ENCODE measurements around the gene HPD.

HPD gene

DNA sequence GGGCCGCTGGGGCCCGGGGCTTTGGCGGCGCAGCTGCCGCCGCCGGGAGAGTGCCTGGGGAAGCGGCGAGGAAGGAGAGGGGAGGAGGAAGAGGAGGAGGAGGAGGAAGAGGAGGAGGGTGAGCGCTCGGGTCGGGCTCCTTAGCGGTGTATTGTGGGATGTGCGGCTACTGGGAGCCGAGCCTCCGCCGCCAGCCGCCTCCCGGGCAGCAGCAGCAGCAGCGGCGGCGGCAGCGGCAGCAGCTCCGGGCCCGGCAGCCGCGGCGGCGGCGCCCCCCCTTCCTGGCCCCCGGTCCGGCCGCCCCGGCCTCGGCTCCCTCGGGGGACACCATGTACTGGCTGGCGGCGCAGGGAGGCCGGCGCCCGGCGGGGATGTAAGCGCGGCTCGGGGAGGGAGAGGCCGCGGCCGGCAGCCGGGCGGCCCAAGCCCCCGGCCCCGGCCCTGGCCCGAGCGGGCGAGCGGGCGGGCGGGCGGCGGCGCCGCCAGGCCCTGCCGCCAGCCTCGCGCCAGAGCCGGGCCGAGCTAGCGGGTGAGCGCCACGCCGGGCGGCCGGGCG, 54.7 kb downstream of the HPD start, which contains the start of gene SETD1B:
SETD1B (plus strand) TSS at position 149 of the 556 bp plus-strand sequence. CDS start 729 bp downstream, outside the sequence.
- peaks cover 13 to 60% (median 40%) of the 10 kb centered on the region in 4 experiments for H3K4me1 ChIP-seq (ENCODE audit: control extremely low read depth in 1 of 4, control insufficient read depth in 4 of 4, insufficient read depth in 4 of 4, low read length in 3 of 4)
- peak within 1 kb of the TSS; percentile 96 to 98 for H3K27ac ChIP-seq (ENCODE audit: insufficient read depth in 1 of 2, low read depth in 1 of 2, low read length in 2 of 2, poor library complexity in 1 of 2, severe bottlenecking in 2 of 2)
- no peaks in the 10 kb centered on the region for H3K27me3 ChIP-seq (replicated peaks in 2 of 5; ENCODE audit: control insufficient read depth in 4 of 5, insufficient read depth in 5 of 5, low read length in 4 of 5)
- DNase-seq, result peak; percentile 62 to 72 (median 70)
- under 1% methylated on average over 49 of the region's 74 CpGs for WGBS (ENCODE audit: insufficient coverage)
- ChIA-PET CTCF (interaction anchor here (1.0 to 12.9 kb wide), 3 partner anchors 7 to 25 kb away, joined by 3 to 462 read pairs (median 3); partner anchors contain the start of gene RHOF), POLR2A (interaction anchor here (0.6 to 1.3 kb wide), 4 partner anchors 9 to 1349 kb away, joined by 3 to 7 read pairs (median 3); no protein-coding TSS in a partner anchor)
- no peaks in the 10 kb centered on the region for H3K9me3 ChIP-seq (ENCODE audit: control extremely low read depth in 1 of 5, control insufficient read depth in 4 of 5, insufficient read depth in 2 of 5, low read depth in 1 of 5, low read length in 4 of 5)
- peaks cover 4 to 32% (median 15%) of the 10 kb centered on the region in 4 experiments for H3K36me3 ChIP-seq (ENCODE audit: control insufficient read depth in 4 of 4, insufficient read depth in 4 of 4, low read length in 3 of 4)
- H3K4me3 ChIP-seq (ENCODE audit: control insufficient read depth in 1 of 7, extremely low read depth in 1 of 7, insufficient read depth in 4 of 7, low read depth in 2 of 7, low read length in 6 of 7), result peak within 1 kb of the TSS; percentile 62 to 97 (median 89)

DNA sequence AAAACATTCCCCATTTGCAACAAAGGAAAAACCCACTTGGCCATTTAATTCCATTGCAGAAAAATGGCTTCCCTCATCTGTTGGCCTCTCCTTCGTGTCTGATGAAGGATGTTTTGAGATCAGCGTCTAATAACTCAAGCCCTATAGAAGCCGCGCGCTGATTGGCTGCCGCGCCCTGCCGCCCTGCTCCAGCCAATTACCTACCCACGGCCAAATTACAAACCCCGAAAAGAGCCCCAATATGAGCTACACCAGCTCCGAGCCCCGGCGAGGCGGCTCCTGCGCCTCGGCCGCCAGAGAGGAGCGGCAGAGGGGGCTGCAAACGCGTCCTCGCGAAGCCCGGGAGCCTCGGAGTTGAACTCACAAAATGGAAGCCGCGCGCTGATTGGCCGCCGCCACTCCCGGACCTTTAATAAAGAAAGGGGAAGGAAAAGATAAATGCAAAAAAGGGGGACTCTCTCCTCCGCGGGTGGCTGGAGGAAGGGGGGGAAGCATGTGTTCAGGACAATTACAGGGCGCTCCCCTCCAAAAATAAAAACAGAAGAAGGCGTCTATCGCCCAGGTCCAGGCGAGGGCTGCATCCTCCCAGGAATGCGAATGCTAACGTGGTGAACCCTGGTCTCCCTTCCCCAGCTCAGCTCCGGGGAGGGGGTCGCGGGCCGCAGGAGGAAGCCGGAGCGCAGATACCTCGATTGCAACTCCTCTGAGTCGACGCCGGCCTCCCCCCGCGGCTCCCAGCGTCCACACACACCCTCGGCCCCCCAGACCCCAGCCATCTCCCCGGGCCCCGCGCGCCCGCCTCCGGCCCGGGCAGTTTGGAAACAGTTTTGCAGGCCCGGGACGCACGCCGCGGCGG, 55.6 kb downstream of the HPD start:
- peak overlapping the region; percentile 96 to 98 for H3K27ac ChIP-seq (ENCODE audit: insufficient read depth in 1 of 2, low read depth in 1 of 2, low read length in 2 of 2, poor library complexity in 1 of 2, severe bottlenecking in 2 of 2)
- H3K36me3 ChIP-seq (ENCODE audit: control insufficient read depth in 4 of 4, insufficient read depth in 4 of 4, low read length in 3 of 4), result peaks cover 4 to 34% (median 12%) of the 10 kb centered on the region in 4 experiments
- H3K4me3 ChIP-seq (ENCODE audit: control insufficient read depth in 1 of 7, extremely low read depth in 1 of 7, insufficient read depth in 4 of 7, low read depth in 2 of 7, low read length in 6 of 7), result peak overlapping the region; percentile 54 to 97 (median 89)
- no peaks in the 10 kb centered on the region for H3K27me3 ChIP-seq (replicated peaks in 2 of 5; ENCODE audit: control insufficient read depth in 4 of 5, insufficient read depth in 5 of 5, low read length in 4 of 5)
- ChIA-PET POLR2A (interaction anchor here (0.6 to 3.6 kb wide), 9 partner anchors 8 to 1348 kb away, joined by 3 to 24 read pairs (median 3); no protein-coding TSS in a partner anchor), CTCF (interaction anchor here (1.0 to 12.9 kb wide), 4 partner anchors 5 to 28 kb away, joined by 3 to 462 read pairs (median 235); partner anchors contain the start of genes RHOF and SETD1B)
- DNase-seq, result peak; percentile 93 to 97 (median 96)
- H3K9me3 ChIP-seq (ENCODE audit: control extremely low read depth in 1 of 5, control insufficient read depth in 4 of 5, insufficient read depth in 2 of 5, low read depth in 1 of 5, low read length in 4 of 5), result no peaks in the 10 kb centered on the region
- WGBS (ENCODE audit: insufficient coverage), result under 1% methylated on average over 53 of the region's 65 CpGs
- H3K4me1 ChIP-seq (ENCODE audit: control extremely low read depth in 1 of 4, control insufficient read depth in 4 of 4, insufficient read depth in 4 of 4, low read length in 3 of 4), result peaks cover 18 to 69% (median 49%) of the 10 kb centered on the region in 4 experiments

DNA sequence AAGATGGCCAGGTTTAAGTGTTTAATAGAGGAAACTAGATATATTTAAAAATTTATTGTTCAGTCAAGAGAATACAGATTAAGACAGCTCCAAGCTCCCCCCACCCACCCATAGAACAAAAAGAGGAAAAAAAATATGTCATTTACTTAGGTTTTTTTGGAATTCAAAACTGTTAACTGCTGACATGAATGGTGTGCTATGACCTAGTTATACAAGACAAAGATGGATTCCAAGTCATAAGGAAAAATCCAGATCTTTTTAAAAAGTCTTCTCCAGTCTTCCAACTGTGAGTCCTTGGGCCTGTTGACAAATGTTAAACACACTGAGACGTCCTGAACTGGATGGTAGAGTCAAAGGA, 56.2 kb downstream of the HPD start:
- POLR2A ChIA-PET, result interaction anchor here (0.6 to 3.6 kb wide), 7 partner anchors 8 to 297 kb away, joined by 3 to 24 read pairs (median 5); no protein-coding TSS in a partner anchor
- H3K27me3 ChIP-seq (replicated peaks in 2 of 5; ENCODE audit: control insufficient read depth in 4 of 5, insufficient read depth in 5 of 5, low read length in 4 of 5), result no peaks in the 10 kb centered on the region
- peak overlapping the region; percentile 96 to 98 for H3K27ac ChIP-seq (ENCODE audit: insufficient read depth in 1 of 2, low read depth in 1 of 2, low read length in 2 of 2, poor library complexity in 1 of 2, severe bottlenecking in 2 of 2)
- peaks cover 3 to 34% (median 10%) of the 10 kb centered on the region in 4 experiments for H3K36me3 ChIP-seq (ENCODE audit: control insufficient read depth in 4 of 4, insufficient read depth in 4 of 4, low read length in 3 of 4)
- H3K4me1 ChIP-seq (ENCODE audit: control extremely low read depth in 1 of 4, control insufficient read depth in 4 of 4, insufficient read depth in 4 of 4, low read length in 3 of 4), result peaks cover 18 to 68% (median 53%) of the 10 kb centered on the region in 4 experiments
- CTCF ChIA-PET, result interaction anchor here (0.9 to 12.9 kb wide), 6 partner anchors 5 to 89 kb away, joined by 3 to 462 read pairs (median 6); partner anchors contain the start of genes RHOF and SETD1B
- 0% methylated on average over 1 of the region's 1 CpG for WGBS (ENCODE audit: insufficient coverage)
- no peak for DNase-seq
- H3K4me3 ChIP-seq (ENCODE audit: control insufficient read depth in 1 of 7, extremely low read depth in 1 of 7, insufficient read depth in 4 of 7, low read depth in 2 of 7, low read length in 6 of 7), result peak overlapping the region in 6 of 7 experiments; percentile 82 to 97 (median 89)
- H3K9me3 ChIP-seq (ENCODE audit: control extremely low read depth in 1 of 5, control insufficient read depth in 4 of 5, insufficient read depth in 2 of 5, low read depth in 1 of 5, low read length in 4 of 5), result no peaks in the 10 kb centered on the region

DNA sequence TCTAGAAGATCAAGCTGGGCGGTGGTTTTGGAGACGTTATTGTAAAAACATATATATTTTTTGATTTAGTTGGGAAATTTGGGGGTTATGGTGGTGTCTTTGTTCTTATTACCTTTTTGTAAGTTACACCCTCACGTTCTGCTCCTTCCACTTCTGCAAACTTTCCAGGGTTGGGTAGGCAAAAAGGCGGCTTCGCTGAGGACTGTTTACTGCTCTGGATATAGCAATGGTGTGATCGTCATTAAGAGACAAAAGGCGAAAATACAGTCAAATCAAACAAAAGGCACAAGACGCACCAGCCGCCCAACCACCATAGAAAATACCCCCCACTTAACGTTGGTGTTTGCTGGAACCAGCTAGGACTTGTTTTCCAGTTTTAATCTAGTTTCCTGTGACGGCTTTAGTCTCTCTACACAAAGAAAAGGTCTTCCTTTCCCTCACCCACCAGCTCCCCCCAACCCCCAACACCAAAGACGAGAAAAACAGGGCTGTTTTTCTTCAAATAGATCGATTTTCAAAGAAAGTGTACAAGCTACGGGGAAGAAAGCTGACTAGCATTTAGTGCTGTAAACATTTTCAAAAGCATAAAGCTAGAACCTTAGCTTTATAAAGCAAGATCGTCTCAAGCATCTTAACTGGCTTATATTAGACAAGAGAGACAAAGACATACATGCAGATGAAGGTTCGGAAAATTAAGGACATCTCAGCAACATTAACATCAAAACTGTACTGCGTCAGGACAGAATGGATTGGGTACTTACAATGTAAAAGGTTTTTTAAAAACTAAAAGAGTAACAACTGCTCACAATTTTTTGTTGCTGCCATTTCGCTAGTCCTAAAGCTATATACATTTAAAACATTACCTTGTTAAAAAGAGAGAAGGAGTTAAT, 56.8 kb downstream of the HPD start:
- peaks cover 17 to 62% (median 52%) of the 10 kb centered on the region in 4 experiments for H3K4me1 ChIP-seq (ENCODE audit: control extremely low read depth in 1 of 4, control insufficient read depth in 4 of 4, insufficient read depth in 4 of 4, low read length in 3 of 4)
- H3K27me3 ChIP-seq (replicated peaks in 2 of 5; ENCODE audit: control insufficient read depth in 4 of 5, insufficient read depth in 5 of 5, low read length in 4 of 5), result no peaks in the 10 kb centered on the region
- CTCF ChIA-PET, result interaction anchor here (0.9 to 12.9 kb wide), 7 partner anchors 5 to 92 kb away, joined by 3 to 462 read pairs (median 5); partner anchors contain the start of genes RHOF and SETD1B
- WGBS (ENCODE audit: insufficient coverage), result 0% methylated on average over 7 of the region's 18 CpGs
- H3K27ac ChIP-seq (ENCODE audit: insufficient read depth in 1 of 2, low read depth in 1 of 2, low read length in 2 of 2, poor library complexity in 1 of 2, severe bottlenecking in 2 of 2), result peak overlapping the region; percentile 96 to 98
- POLR2A ChIA-PET, result interaction anchor here (0.6 to 3.6 kb wide), 4 partner anchors 10 to 34 kb away, joined by 4 to 24 read pairs (median 6); no protein-coding TSS in a partner anchor
- DNase-seq, result no peak
- H3K9me3 ChIP-seq (ENCODE audit: control extremely low read depth in 1 of 5, control insufficient read depth in 4 of 5, insufficient read depth in 2 of 5, low read depth in 1 of 5, low read length in 4 of 5), result no peaks in the 10 kb centered on the region
- peak overlapping the region; percentile 47 to 97 (median 89) for H3K4me3 ChIP-seq (ENCODE audit: control insufficient read depth in 1 of 7, extremely low read depth in 1 of 7, insufficient read depth in 4 of 7, low read depth in 2 of 7, low read length in 6 of 7)
- peaks cover 0 to 31% (median 9%) of the 10 kb centered on the region in 4 experiments for H3K36me3 ChIP-seq (ENCODE audit: control insufficient read depth in 4 of 4, insufficient read depth in 4 of 4, low read length in 3 of 4)

DNA sequence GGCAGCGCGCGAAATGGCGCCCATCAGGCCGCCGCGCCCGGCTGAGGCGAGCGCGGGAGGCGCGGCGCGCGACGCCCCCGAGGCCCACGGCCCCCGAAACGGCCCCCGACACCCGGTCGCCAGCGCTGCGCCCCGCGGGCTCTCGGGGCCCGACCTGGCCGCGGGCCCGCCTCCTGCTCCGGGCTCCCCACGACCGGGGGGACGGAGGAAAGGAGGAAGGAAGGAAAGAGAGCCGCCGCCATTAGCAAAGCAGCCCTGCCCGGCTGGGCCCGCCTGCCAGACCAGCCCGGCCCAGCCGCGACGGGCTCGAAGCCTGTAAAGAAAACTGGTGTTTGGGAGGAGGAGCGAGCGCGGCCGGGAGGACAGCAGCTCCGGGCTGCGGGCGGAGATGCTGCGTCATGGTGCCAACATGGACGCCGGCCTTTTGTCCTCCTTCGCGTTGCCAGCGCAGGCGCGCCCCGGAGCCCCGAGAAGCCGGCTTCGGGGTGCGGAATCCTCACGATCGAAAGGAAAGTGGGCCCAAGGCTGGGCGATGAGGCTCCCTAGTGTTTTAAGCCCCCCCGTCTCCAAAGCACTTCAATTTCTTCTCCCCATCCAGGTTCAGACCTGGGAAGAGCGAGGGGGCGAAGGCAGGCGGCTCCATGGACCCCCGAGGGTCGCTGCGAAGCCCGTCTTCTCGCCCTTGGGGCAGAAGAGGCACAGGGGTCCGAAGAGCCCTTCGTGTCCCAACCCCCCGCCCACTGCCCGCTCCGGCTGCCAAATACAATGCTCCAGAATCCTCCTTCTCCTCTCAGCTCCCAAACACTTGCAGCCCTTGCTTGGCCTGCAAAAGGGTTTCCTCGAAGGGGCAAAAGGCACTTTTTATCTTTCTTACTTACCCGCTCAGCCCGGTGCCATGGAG, 57.7 kb downstream of the HPD start:
- Histone ChIP-seq H3K4me1 (ENCODE audit: control extremely low read depth in 1 of 4, control insufficient read depth in 4 of 4, insufficient read depth in 4 of 4, low read length in 3 of 4) (peaks cover 15 to 57% (median 46%) of the 10 kb centered on the region in 4 experiments), H3K27ac (ENCODE audit: insufficient read depth in 1 of 2, low read depth in 1 of 2, low read length in 2 of 2, poor library complexity in 1 of 2, severe bottlenecking in 2 of 2) (peak overlapping the region; percentile 96 to 98), H3K36me3 (ENCODE audit: control insufficient read depth in 4 of 4, insufficient read depth in 4 of 4, low read length in 3 of 4) (peaks cover 0 to 31% (median 13%) of the 10 kb centered on the region in 4 experiments), H3K4me3 (ENCODE audit: control insufficient read depth in 1 of 7, extremely low read depth in 1 of 7, insufficient read depth in 4 of 7, low read depth in 2 of 7, low read length in 6 of 7) (peak overlapping the region; percentile 47 to 97 (median 89)), H3K27me3 (replicated peaks in 2 of 5; ENCODE audit: control insufficient read depth in 4 of 5, insufficient read depth in 5 of 5, low read length in 4 of 5) (no peaks in the 10 kb centered on the region), H3K9me3 (ENCODE audit: control extremely low read depth in 1 of 5, control insufficient read depth in 4 of 5, insufficient read depth in 2 of 5, low read depth in 1 of 5, low read length in 4 of 5) (no peaks in the 10 kb centered on the region)
- ChIA-PET POLR2A (interaction anchor here (1.0 to 3.6 kb wide), 3 partner anchors 10 to 19 kb away, joined by 3 to 24 read pairs (median 5); no protein-coding TSS in a partner anchor), CTCF (interaction anchor here (1.1 to 12.9 kb wide), 5 partner anchors 4 to 93 kb away, joined by 5 to 462 read pairs (median 8); partner anchors contain the start of genes RHOF and SETD1B)
- under 1% methylated on average over 83 of the region's 86 CpGs for WGBS (ENCODE audit: insufficient coverage)
- DNase-seq, result peak; percentile 77 to 90 (median 86)
